Osteoblast (primary cell): ENCODE data around the gene TYMS. TPM values are rescaled to one million over a fixed set of nuclear protein-coding genes. Genes with fewer than 3 reads are reported as not detected.
A peak's percentile ranks its signal among the peaks of the same experiment; 100 is the strongest.

Experiments used
- DNase-seq: peaks from one replicate; pipeline ENCODE4 v3.0.0; 2011; ENCODE audit warnings: low spot score, mixed read lengths; ENCODE audit not compliant: insufficient read length; ENCODE audit errors: missing footprints
- H2AFZ ChIP-seq: 2 replicates; pipeline ENCODE4 v1.6.0; 2011; ENCODE audit warnings: mild to moderate bottlenecking, low read length
- H3K27ac ChIP-seq: 2 replicates; pipeline ENCODE4 v1.5.1; 2011; ENCODE audit warnings: mild to moderate bottlenecking, low read depth, low read length, moderate library complexity
- H3K27me3 ChIP-seq: 2 replicates; pipeline ENCODE4 v1.6.0; 2012; ENCODE audit warnings: mild to moderate bottlenecking, control low read depth, inconsistent platforms, low read length, moderate library complexity; ENCODE audit not compliant: insufficient read depth
- H3K36me3 ChIP-seq: 2 replicates; pipeline ENCODE4 v1.5.1; 2011; ENCODE audit warnings: mild to moderate bottlenecking, low read length, control low read depth, moderate library complexity; ENCODE audit not compliant: insufficient read depth
- H3K4me1 ChIP-seq: 2 replicates; pipeline ENCODE4 v1.5.1; 2011; ENCODE audit warnings: mild to moderate bottlenecking, low read length, control low read depth, moderate library complexity; ENCODE audit not compliant: insufficient read depth
- H3K4me2 ChIP-seq: 2 replicates; pipeline ENCODE4 v1.6.0; 2011; ENCODE audit warnings: mild to moderate bottlenecking, low read length; ENCODE audit not compliant: insufficient read depth
- H3K4me3 ChIP-seq: fragments of 200-600 bp; sonication (generic); 3 replicates; pipeline ENCODE4 v1.5.1; 2012; ENCODE audit warnings: mild to moderate bottlenecking, low read length, inconsistent platforms; ENCODE audit not compliant: insufficient read depth
- H3K79me2 ChIP-seq: 2 replicates; pipeline ENCODE4 v1.6.0; 2012; ENCODE audit warnings: mild to moderate bottlenecking, low read length, control low read depth, inconsistent platforms; ENCODE audit not compliant: insufficient read depth
- H3K9me3 ChIP-seq: 2 replicates; pipeline ENCODE4 v1.5.1; 2011; ENCODE audit warnings: low read depth, low read length, control low read depth
- H4K20me1 ChIP-seq: 2 replicates; pipeline ENCODE4 v1.6.0; 2012; ENCODE audit warnings: mild to moderate bottlenecking, low read length, control low read depth; ENCODE audit not compliant: insufficient read depth
- CTCF ChIP-seq: IDR thresholded peaks from 2 replicates; pipeline ENCODE4 v1.5.1; 2011; ENCODE audit warnings: mild to moderate bottlenecking, low read depth, low read length, moderate library complexity; ENCODE audit errors: extremely low read depth
- total RNA-seq: library from RNA; depleted of rRNA; stranded (reverse); fragments of >200 nt; gene quantifications from 2 replicates; pipeline ENCODE4 v1.2.3, GENCODE V29; 2012

TYMS gene
- total RNA-seq, 1 donor, result 4.7 TPM

DNA sequence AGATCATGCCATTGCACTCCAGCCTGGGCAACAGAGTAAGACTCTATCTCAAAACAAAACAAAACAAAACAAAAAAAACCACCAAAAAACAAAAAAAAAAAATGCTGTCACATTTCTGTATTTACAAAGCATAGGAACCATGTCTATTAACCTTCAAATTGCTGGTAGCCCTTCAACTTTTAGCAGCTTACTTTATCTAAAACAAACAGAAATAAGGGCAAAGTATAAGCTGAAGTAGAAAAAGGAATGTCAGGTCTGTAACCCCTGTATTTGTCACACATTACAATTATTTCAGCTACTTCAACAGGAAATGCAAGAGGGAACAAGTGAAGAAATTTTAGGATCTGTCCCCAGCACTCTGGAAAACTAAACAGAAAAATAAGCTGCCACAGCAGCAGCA is 25.4 kb downstream of the TYMS start:
- DNase-seq, result no peak
- no peaks in the 10 kb centered on the region for H4K20me1 ChIP-seq

DNA sequence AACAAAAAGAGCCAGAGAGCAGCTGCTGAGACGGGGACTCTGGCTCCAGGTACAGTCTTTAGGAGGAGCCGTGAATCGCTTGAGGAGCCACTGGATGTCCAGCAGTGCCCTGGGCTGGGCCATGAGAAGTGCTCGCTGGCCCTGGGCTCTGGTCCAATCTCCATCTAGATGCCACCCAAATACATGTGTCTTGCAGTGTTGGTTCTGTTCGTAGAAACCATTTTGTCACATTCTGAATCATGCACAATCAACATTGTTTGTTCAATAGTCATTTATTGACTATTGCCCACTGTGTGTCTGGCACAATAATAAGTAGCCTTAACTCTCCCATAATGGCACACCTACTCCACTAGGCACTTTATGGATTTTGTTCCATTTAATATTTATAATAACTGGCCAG is 26.1 kb downstream of the TYMS start:
- TF ChIP-seq CTCF, result no peak
- H3K36me3 ChIP-seq, result peaks cover 36% of the 10 kb centered on the region
- peak; percentile 54 for DNase-seq
- H2AFZ ChIP-seq, result no peak overlapping the region
- no peaks in the 10 kb centered on the region for H3K79me2 ChIP-seq
- H3K4me2 ChIP-seq, result no peak overlapping the region
- no peaks in the 10 kb centered on the region for H3K4me1 ChIP-seq
- no peak overlapping the region for H3K4me3 ChIP-seq
- H3K27me3 ChIP-seq, result no peaks in the 10 kb centered on the region
- no peaks in the 10 kb centered on the region for H4K20me1 ChIP-seq
- H3K9me3 ChIP-seq, result no peaks in the 10 kb centered on the region
- no peak overlapping the region for H3K27ac ChIP-seq

More for the DNA sequence above, 25.4 kb downstream of the TYMS start:
- Histone ChIP-seq H3K36me3 (peaks cover 38% of the 10 kb centered on the region), H3K4me2 (no peak overlapping the region), H3K79me2 (no peaks in the 10 kb centered on the region), H2AFZ (no peak overlapping the region), H3K4me1 (no peaks in the 10 kb centered on the region), H3K4me3 (no peak overlapping the region), H3K27ac (no peak overlapping the region), H3K9me3 (no peaks in the 10 kb centered on the region), H3K27me3 (no peaks in the 10 kb centered on the region)
- no peak for TF ChIP-seq CTCF

DNA sequence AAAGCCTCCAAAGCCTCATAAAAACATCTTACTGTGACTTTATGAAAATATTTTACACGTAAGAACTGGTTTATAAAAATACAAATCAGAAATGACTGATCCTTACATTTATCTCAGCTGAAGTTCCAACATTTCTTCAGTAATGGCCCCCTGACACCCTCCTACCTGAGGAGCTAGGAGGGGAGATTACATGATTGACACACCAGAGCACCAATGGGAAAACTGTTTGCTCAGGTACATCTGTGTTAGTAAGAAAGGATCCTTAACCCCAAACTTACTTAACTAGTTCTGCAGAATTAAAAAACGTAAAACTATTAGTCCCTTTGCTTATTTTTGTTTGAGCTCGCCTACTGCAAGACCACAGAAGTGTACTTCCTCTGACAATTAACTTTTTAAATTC is 28.0 kb downstream of the TYMS start:
- H3K27ac ChIP-seq, result no peak overlapping the region
- no peak for TF ChIP-seq CTCF
- H3K4me2 ChIP-seq, result no peak overlapping the region
- no peak for DNase-seq
- H3K4me3 ChIP-seq, result no peak overlapping the region
- H3K4me1 ChIP-seq, result no peaks in the 10 kb centered on the region
- H3K9me3 ChIP-seq, result no peaks in the 10 kb centered on the region
- H3K79me2 ChIP-seq, result no peaks in the 10 kb centered on the region
- H4K20me1 ChIP-seq, result no peaks in the 10 kb centered on the region
- peaks cover 33% of the 10 kb centered on the region for H3K36me3 ChIP-seq
- H3K27me3 ChIP-seq, result no peaks in the 10 kb centered on the region
- no peak overlapping the region for H2AFZ ChIP-seq

DNA sequence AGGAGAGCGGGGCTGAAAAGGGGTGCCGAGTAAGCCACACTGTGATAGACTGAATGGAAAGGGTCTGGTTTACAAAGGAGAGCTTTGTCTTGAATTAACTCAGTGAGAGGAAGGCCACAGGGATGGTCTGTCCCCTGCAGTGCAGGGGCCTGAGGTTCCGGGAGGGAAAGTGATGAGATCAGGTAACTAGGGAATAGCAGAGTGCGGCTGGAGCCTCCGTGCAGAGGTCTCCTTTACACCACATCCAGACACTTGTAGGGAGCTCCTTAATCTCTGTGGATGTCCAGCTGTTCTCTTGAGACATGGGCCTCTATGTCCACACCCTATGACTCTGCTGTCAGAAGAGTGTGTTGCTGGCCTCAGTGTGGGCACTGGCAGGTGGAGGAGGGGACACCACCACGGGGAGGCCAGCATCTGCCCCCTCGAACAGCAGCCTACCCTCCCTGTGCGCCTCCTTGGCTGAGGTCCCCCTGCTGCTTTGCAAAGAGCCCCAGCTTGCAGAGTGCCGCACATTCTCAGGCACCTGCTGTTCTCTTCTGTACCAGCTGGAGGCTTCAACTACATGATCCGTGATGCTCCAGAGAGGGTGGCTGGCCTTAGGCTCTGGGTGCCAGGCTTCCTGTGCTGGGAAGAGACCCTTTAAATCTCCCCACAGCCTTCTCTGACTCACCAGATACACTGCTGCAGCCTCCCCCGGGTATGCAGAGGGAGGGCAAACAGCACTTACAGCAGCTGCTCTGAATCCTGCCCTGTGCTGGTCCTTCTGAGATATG is 29.1 kb downstream of the TYMS start:
- H3K9me3 ChIP-seq, result no peaks in the 10 kb centered on the region
- no peaks in the 10 kb centered on the region for H3K4me1 ChIP-seq
- no peak overlapping the region for H3K4me3 ChIP-seq
- no peak overlapping the region for H3K27ac ChIP-seq
- H2AFZ ChIP-seq, result no peak overlapping the region
- H3K79me2 ChIP-seq, result no peaks in the 10 kb centered on the region
- DNase-seq, result peak; percentile 46
- H3K4me2 ChIP-seq, result no peak overlapping the region
- no peaks in the 10 kb centered on the region for H3K27me3 ChIP-seq
- H3K36me3 ChIP-seq, result peaks cover 31% of the 10 kb centered on the region
- TF ChIP-seq CTCF, result no peak
- no peaks in the 10 kb centered on the region for H4K20me1 ChIP-seq
